Mesenchymal stem cell (in vitro differentiated cells and primary cell): ENCODE results near the gene ARHGAP15.

ENCODE experiments used
- DNase-seq: peaks from one replicate; pipeline ENCODE4 v3.0.0-alpha.2; 2013
- H2AFZ ChIP-seq: one replicate; pipeline ENCODE4 v1.6.1; 2013; ENCODE audit warnings: low read depth, mild to moderate bottlenecking, control low read depth, inconsistent platforms, low read length, moderate library complexity
- H2AK5ac ChIP-seq: 2 replicates; pipeline ENCODE4 v1.6.1; 2013; ENCODE audit warnings: low read length, moderate library complexity, mild to moderate bottlenecking, inconsistent platforms; ENCODE audit not compliant: severe bottlenecking
- H2BK120ac ChIP-seq: one replicate; pipeline ENCODE4 v1.6.1; 2013; ENCODE audit warnings: low read depth, mild to moderate bottlenecking, inconsistent platforms, low read length, moderate library complexity
- H2BK12ac ChIP-seq, 2 experiments: one replicate each; pipeline ENCODE4 v1.6.1; 2013; ENCODE audit warnings: inconsistent platforms in 2 of 2, low read length in 2 of 2, mild to moderate bottlenecking in 2 of 2, moderate library complexity in 2 of 2, control low read depth in 1 of 2
- H2BK15ac ChIP-seq: one replicate; pipeline ENCODE4 v1.6.1; 2013; ENCODE audit warnings: mild to moderate bottlenecking, low read depth, inconsistent platforms; ENCODE audit not compliant: poor library complexity, severe bottlenecking
- H2BK5ac ChIP-seq: 2 replicates; pipeline ENCODE4 v1.6.1; 2013; ENCODE audit warnings: low read depth, mild to moderate bottlenecking, low read length, control low read depth, inconsistent platforms; ENCODE audit not compliant: poor library complexity, severe bottlenecking
- H3K14ac ChIP-seq, 2 experiments: one replicate each; pipeline ENCODE4 v1.6.1; 2013; ENCODE audit warnings: inconsistent platforms in 2 of 2, low read length in 2 of 2, control low read depth in 1 of 2, mild to moderate bottlenecking in 1 of 2, moderate library complexity in 1 of 2
- H3K18ac ChIP-seq, 2 experiments: one replicate each; pipeline ENCODE4 v1.6.1; 2013; ENCODE audit warnings: inconsistent platforms in 2 of 2, low read length in 2 of 2, control low read depth in 1 of 2, low read depth in 1 of 2, mild to moderate bottlenecking in 1 of 2
- H3K23ac ChIP-seq, 2 experiments: one replicate each; pipeline ENCODE4 v1.6.1; 2013; ENCODE audit warnings: inconsistent platforms in 2 of 2, low read length in 2 of 2, mild to moderate bottlenecking in 2 of 2, moderate library complexity in 2 of 2, control low read depth in 1 of 2
- H3K27ac ChIP-seq: 2 replicates; pipeline ENCODE4 v1.5.1; 2013; ENCODE audit warnings: mild to moderate bottlenecking, moderate library complexity, low read length, control low read depth, inconsistent platforms; ENCODE audit not compliant: poor library complexity, severe bottlenecking
- H3K27me3 ChIP-seq, 2 experiments: 2 replicates each; pipeline versions ENCODE4 v1.6.1 to v1.7.0; 2013; ENCODE audit warnings: low read length in 2 of 2, mild to moderate bottlenecking in 2 of 2, moderate library complexity in 2 of 2, control low read depth in 1 of 2, inconsistent platforms in 1 of 2; ENCODE audit not compliant: control insufficient read depth in 1 of 2, insufficient read depth in 1 of 2
- H3K36me3 ChIP-seq, 2 experiments: 2 replicates each; pipeline versions ENCODE4 v1.6.1 to v1.7.0; 2013; ENCODE audit warnings: low read length in 2 of 2, control low read depth in 1 of 2, inconsistent platforms in 1 of 2, low read depth in 1 of 2, mild to moderate bottlenecking in 1 of 2; ENCODE audit not compliant: insufficient read depth in 2 of 2, control insufficient read depth in 1 of 2
- H3K4ac ChIP-seq, 2 experiments: one replicate each; pipeline ENCODE4 v1.6.1; 2013; ENCODE audit warnings: inconsistent platforms in 2 of 2, low read length in 2 of 2, mild to moderate bottlenecking in 2 of 2, moderate library complexity in 2 of 2, control low read depth in 1 of 2, low read depth in 1 of 2
- H3K4me1 ChIP-seq: 2 replicates; pipeline ENCODE4 v1.6.1; 2013; ENCODE audit warnings: low read depth, low read length, control low read depth; ENCODE audit not compliant: control insufficient read depth, insufficient read depth
- H3K4me2 ChIP-seq: 2 replicates; pipeline ENCODE4 v1.6.1; 2013; ENCODE audit warnings: low read length, mild to moderate bottlenecking, inconsistent platforms; ENCODE audit not compliant: poor library complexity, severe bottlenecking
- H3K4me3 ChIP-seq, 2 experiments: 2 replicates each; pipeline versions ENCODE4 v1.5.1 to v1.7.0; 2013; ENCODE audit warnings: low read length in 2 of 2, mild to moderate bottlenecking in 2 of 2, control low read depth in 1 of 2, low read depth in 1 of 2; ENCODE audit not compliant: insufficient read depth in 1 of 2
- H3K79me1 ChIP-seq: replicated peaks from 2 replicates; pipeline ENCODE4 v1.6.1; 2013; ENCODE audit warnings: mild to moderate bottlenecking, control low read depth, low read length, inconsistent platforms; ENCODE audit not compliant: poor library complexity, severe bottlenecking
- H3K9ac ChIP-seq: 2 replicates; pipeline ENCODE4 v1.7.0; 2013; ENCODE audit warnings: mild to moderate bottlenecking, low read length, moderate library complexity
- H3K9me3 ChIP-seq: 2 replicates; pipeline ENCODE4 v1.7.0; 2013; ENCODE audit warnings: mild to moderate bottlenecking, low read length; ENCODE audit not compliant: control insufficient read depth
- H4K8ac ChIP-seq: one replicate; pipeline ENCODE4 v1.6.1; 2013; ENCODE audit warnings: inconsistent platforms, mild to moderate bottlenecking, low read length, moderate library complexity
- H4K91ac ChIP-seq: one replicate; pipeline ENCODE4 v1.6.1; 2013; ENCODE audit warnings: mild to moderate bottlenecking, low read length, inconsistent platforms
- WGBS: methylation state at CpG from one replicate; pipeline ENCODE4 v1.1.7; 2013; ENCODE audit warnings: mixed read lengths; 5-methylcytosine and 5-hydroxymethylcytosine counted together

ARHGAP15 gene

DNA sequence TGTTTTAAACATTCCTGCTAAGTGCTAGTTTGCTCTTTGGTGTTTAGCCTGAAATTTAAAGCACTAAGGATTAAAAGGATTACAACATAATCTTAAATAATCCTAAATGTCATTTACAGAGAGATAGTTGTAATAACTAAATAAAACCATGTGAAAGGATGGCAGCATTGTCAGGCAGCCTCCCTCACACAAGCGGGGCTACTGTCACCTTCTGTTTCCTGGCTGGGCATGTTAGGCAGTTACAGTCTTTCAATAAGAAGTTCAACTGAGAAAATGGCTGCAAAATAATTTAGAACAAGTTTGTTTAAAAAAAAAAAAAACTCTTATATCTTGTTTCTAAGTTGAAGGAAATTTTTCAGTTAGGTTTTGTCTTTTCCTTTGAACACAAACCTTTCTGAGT lies 124.9 kb downstream of the ARHGAP15 start:
- H3K27ac ChIP-seq, result no peak overlapping the region
- H2BK120ac ChIP-seq, result no peak overlapping the region
- 88% methylated on average over 1 of the region's 1 CpG for WGBS
- no peaks in the 10 kb centered on the region for H3K79me1 ChIP-seq
- H4K91ac ChIP-seq, result no peak overlapping the region
- no peaks in the 10 kb centered on the region for H3K27me3 ChIP-seq
- H2BK5ac ChIP-seq, result no peak overlapping the region
- no peak overlapping the region for H2BK12ac ChIP-seq
- DNase-seq, result no peak
- no peak overlapping the region for H2BK15ac ChIP-seq
- H3K23ac ChIP-seq, result no peak overlapping the region
- H3K4me1 ChIP-seq, result no peaks in the 10 kb centered on the region
- H3K9ac ChIP-seq, result no peak overlapping the region
- H3K9me3 ChIP-seq, result no peaks in the 10 kb centered on the region
- H3K18ac ChIP-seq, result no peak overlapping the region
- H3K4me3 ChIP-seq, result no peak overlapping the region
- no peak overlapping the region for H3K4ac ChIP-seq
- no peak overlapping the region for H3K14ac ChIP-seq
- H4K8ac ChIP-seq, result no peak overlapping the region
- no peak overlapping the region for H2AFZ ChIP-seq
- no peak overlapping the region for H2AK5ac ChIP-seq
- H3K4me2 ChIP-seq, result no peak overlapping the region
- H3K36me3 ChIP-seq, result no peaks in the 10 kb centered on the region

DNA sequence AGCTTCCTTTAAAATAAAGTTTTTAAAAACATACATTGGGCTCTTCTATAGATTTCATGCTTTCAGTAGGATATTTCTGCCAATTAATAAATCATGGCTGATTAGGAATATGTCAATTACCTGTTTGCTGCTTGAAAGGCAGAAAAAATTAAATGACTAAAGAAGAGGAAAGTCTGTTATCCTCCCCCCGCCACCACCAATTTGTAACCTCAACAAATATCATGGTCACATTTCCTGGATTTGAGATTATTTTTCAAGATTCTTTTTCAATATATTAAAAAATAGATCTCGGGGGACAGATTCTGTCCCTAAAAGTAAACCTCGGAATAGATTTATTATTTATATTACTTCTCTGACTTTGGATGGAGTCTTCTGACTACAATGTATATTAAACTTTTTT lies 125.9 kb downstream of the ARHGAP15 start:
- H2BK5ac ChIP-seq, result no peak overlapping the region
- no peak overlapping the region for H3K14ac ChIP-seq
- no peak overlapping the region for H3K27ac ChIP-seq
- H3K18ac ChIP-seq, result no peak overlapping the region
- H3K27me3 ChIP-seq, result no peaks in the 10 kb centered on the region
- H3K4me3 ChIP-seq, result no peak overlapping the region
- H2BK15ac ChIP-seq, result no peak overlapping the region
- H3K23ac ChIP-seq, result no peak overlapping the region
- H4K91ac ChIP-seq, result no peak overlapping the region
- H2BK12ac ChIP-seq, result no peak overlapping the region
- H3K4me1 ChIP-seq, result no peaks in the 10 kb centered on the region
- H3K4ac ChIP-seq, result no peak overlapping the region
- no peak overlapping the region for H2AFZ ChIP-seq
- no peak for DNase-seq
- no peak overlapping the region for H2AK5ac ChIP-seq
- no peak overlapping the region for H2BK120ac ChIP-seq
- H3K36me3 ChIP-seq, result no peaks in the 10 kb centered on the region
- no peak overlapping the region for H3K9ac ChIP-seq
- H4K8ac ChIP-seq, result no peak overlapping the region
- H3K9me3 ChIP-seq, result no peaks in the 10 kb centered on the region
- no peaks in the 10 kb centered on the region for H3K79me1 ChIP-seq
- no CpG with 5 or more reads among the region's 3 CpGs for WGBS
- H3K4me2 ChIP-seq, result no peak overlapping the region

DNA sequence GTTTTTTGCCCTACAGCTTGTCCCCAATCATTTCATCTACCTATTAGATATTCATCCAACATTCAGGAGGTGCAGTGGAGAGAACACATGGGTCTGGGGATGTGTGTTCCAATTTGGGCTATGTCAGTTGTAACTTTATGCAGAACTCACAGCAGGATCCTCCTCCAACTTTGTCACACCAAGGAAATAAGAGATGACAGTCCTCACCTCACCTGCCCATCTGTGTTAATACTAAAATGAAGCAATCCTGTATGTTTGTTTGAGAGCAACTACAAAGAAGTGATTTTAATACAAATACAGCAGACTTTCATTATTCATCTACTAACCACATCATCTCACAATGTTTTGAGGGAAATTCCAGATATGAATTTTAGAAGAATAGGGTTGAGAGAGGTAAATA lies 126.7 kb downstream of the ARHGAP15 start:
- no peak overlapping the region for H4K8ac ChIP-seq
- H3K18ac ChIP-seq, result no peak overlapping the region
- H3K23ac ChIP-seq, result no peak overlapping the region
- H3K36me3 ChIP-seq, result no peaks in the 10 kb centered on the region
- H3K4me1 ChIP-seq, result no peaks in the 10 kb centered on the region
- no peak overlapping the region for H3K4me2 ChIP-seq
- H3K79me1 ChIP-seq, result no peaks in the 10 kb centered on the region
- H3K9me3 ChIP-seq, result no peaks in the 10 kb centered on the region
- no peak overlapping the region for H3K14ac ChIP-seq
- H2AK5ac ChIP-seq, result no peak overlapping the region
- H4K91ac ChIP-seq, result no peak overlapping the region
- no peak overlapping the region for H3K4me3 ChIP-seq
- DNase-seq, result no peak
- no peak overlapping the region for H2BK15ac ChIP-seq
- H2BK120ac ChIP-seq, result no peak overlapping the region
- H2AFZ ChIP-seq, result no peak overlapping the region
- H3K4ac ChIP-seq, result no peak overlapping the region
- H2BK12ac ChIP-seq, result no peak overlapping the region
- no peak overlapping the region for H3K9ac ChIP-seq
- no peak overlapping the region for H3K27ac ChIP-seq
- no peak overlapping the region for H2BK5ac ChIP-seq
- no peaks in the 10 kb centered on the region for H3K27me3 ChIP-seq

DNA sequence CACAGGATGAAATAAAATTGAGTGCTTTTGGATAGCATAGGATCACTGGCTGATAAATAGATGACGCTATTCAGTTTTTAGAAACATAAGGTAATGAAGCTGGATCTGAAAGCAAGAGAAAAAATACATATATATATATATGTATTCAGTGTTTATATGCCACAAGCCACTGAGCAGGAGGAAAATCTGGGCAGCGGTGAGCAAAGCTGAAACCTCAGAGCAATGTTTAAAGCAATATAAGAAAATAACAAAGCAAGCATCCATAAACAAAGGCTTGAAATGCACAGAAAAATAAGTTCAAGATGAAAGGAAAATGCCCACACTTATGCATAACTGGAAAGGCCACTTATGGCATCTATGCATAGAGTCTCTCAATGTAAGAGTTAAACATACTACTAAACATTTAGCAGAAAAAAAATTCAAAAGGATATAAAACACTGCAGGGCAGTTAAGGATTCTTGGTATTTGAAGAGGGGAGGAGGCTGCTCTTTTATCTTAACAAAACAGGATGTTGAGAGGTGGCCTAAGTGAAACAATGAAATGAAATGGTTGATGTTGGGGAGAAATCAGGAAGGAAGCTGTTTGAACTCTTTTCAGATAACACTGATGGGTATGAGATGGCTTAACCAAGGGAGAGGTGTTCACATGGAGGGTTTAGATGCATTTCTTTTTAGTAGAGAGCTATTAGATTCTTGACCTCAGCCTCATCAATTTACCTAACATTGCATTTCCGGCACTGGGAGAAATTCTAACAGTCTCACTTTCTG lies 129.1 kb downstream of the ARHGAP15 start:
- Histone ChIP-seq H3K4me1 (no peaks in the 10 kb centered on the region), H2AK5ac (no peak overlapping the region), H3K14ac (no peak overlapping the region), H3K79me1 (no peaks in the 10 kb centered on the region), H3K4ac (no peak overlapping the region), H3K27ac (no peak overlapping the region), H3K36me3 (no peaks in the 10 kb centered on the region), H3K9ac (no peak overlapping the region), H3K23ac (no peak overlapping the region), H3K27me3 (no peaks in the 10 kb centered on the region), H3K9me3 (no peaks in the 10 kb centered on the region), H2BK5ac (no peak overlapping the region), H4K8ac (no peak overlapping the region), H2BK15ac (no peak overlapping the region), H3K18ac (no peak overlapping the region), H3K4me2 (no peak overlapping the region), H2AFZ (no peak overlapping the region), H4K91ac (no peak overlapping the region), H3K4me3 (no peak overlapping the region), H2BK120ac (no peak overlapping the region), H2BK12ac (no peak overlapping the region)
- WGBS, result 43% methylated on average over 1 of the region's 3 CpGs
- no peak for DNase-seq
